Activated CD8-positive, alpha-beta T cell treated with anti-CD3 and anti-CD28 coated beads for 36 hours (primary cell): ENCODE data around the gene WIPF1. TPM values are rescaled to one million over a fixed set of nuclear protein-coding genes. Genes with fewer than 3 reads are reported as not detected.

Source experiments
- ATAC-seq: fragments of 200-7000 bp; cut with Tn5 transposase; one replicate; pipeline ENCODE4 v1.10.0; 2021; ENCODE audit warnings: mild to moderate bottlenecking, moderate library complexity
- CTCF ChIA-PET: fragments of 350-600 bp; sonication (Branson Sonifier 250); formaldehyde crosslinking; loops from one replicate; lab custom pipeline; 2021; ENCODE audit warnings: antibody characterized with exemption; lab: Charles Lee
- POLR2A ChIA-PET: fragments of 350-600 bp; sonication (Branson Sonifier 250); formaldehyde crosslinking; loops from one replicate; lab custom pipeline; 2021; ENCODE audit warnings: antibody characterized with exemption; lab: Charles Lee
- DNase-seq: peaks from one replicate; pipeline ENCODE4 v3.0.0-alpha.2; 2020
- H3K27ac Mint-ChIP-seq: one replicate; pipeline ENCODE4 v1.8.0; 2021; ENCODE audit warnings: mild to moderate bottlenecking, mixed read lengths
- H3K27me3 Mint-ChIP-seq: one replicate; pipeline ENCODE4 v1.8.0; 2021; ENCODE audit warnings: mixed read lengths
- H3K36me3 Mint-ChIP-seq: one replicate; pipeline ENCODE4 v1.8.0; 2021; ENCODE audit warnings: low read depth, mixed read lengths
- H3K4me1 Mint-ChIP-seq: one replicate; pipeline ENCODE4 v1.8.0; 2021; ENCODE audit warnings: low read depth, mixed read lengths
- H3K4me3 Mint-ChIP-seq: one replicate; pipeline ENCODE4 v1.8.0; 2021; ENCODE audit warnings: mild to moderate bottlenecking, moderate library complexity, mixed read lengths
- H3K9me3 Mint-ChIP-seq: one replicate; pipeline ENCODE4 v1.8.0; 2021; ENCODE audit warnings: mixed read lengths
- intact Hi-C: fragments of 100-400 bp; cut with micrococcal nuclease; formaldehyde crosslinking; loops from one replicate; pipeline ENCODE4 v1.10.0; 2022
- total RNA-seq, 2 experiments: library from RNA; stranded (reverse); gene quantifications; one replicate each; pipeline ENCODE4 v1.2.3, GENCODE V29; 2021
- TF ChIP-seq, protein P1 (sequence below): fragments of 200-600 bp; IDR thresholded peaks from one replicate; pipeline ENCODE4 v1.8.0; 2022; ENCODE audit warnings: antibody characterized with exemption, mild to moderate bottlenecking

The WIPF1 gene
- total RNA-seq, 2 experiments from 2014 or later: 361 to 365 TPM

GRCh38 chr2:174575124-174575776, 22.4 kb downstream of the WIPF1 start:
- no peak overlapping the region for H3K4me3 Mint-ChIP-seq
- ATAC-seq: no peak
- CTCF ChIA-PET: interaction anchor here (0.6 to 4.3 kb wide), 11 partner anchors 11 to 125 kb away, joined by 3 to 50 read pairs (median 3); no protein-coding TSS in a partner anchor
- POLR2A ChIA-PET: interaction anchor here (0.7 to 1.8 kb wide), 5 partner anchors 10 to 113 kb away, joined by 3 to 5 read pairs (median 4); no protein-coding TSS in a partner anchor
- H3K36me3 Mint-ChIP-seq: peaks cover 81% of the 10 kb centered on the region
- no peak for DNase-seq
- H3K9me3 Mint-ChIP-seq: no peaks in the 10 kb centered on the region
- intact Hi-C loops: no loop called here
- TF ChIP-seq, protein P1, sequence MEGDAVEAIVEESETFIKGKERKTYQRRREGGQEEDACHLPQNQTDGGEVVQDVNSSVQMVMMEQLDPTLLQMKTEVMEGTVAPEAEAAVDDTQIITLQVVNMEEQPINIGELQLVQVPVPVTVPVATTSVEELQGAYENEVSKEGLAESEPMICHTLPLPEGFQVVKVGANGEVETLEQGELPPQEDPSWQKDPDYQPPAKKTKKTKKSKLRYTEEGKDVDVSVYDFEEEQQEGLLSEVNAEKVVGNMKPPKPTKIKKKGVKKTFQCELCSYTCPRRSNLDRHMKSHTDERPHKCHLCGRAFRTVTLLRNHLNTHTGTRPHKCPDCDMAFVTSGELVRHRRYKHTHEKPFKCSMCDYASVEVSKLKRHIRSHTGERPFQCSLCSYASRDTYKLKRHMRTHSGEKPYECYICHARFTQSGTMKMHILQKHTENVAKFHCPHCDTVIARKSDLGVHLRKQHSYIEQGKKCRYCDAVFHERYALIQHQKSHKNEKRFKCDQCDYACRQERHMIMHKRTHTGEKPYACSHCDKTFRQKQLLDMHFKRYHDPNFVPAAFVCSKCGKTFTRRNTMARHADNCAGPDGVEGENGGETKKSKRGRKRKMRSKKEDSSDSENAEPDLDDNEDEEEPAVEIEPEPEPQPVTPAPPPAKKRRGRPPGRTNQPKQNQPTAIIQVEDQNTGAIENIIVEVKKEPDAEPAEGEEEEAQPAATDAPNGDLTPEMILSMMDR: no peak
- peak overlapping the region; percentile 77 for H3K27ac Mint-ChIP-seq
- H3K4me1 Mint-ChIP-seq: peaks cover 69% of the 10 kb centered on the region
- no peaks in the 10 kb centered on the region for H3K27me3 Mint-ChIP-seq

- no peaks in the 10 kb centered on the region for H3K9me3 Mint-ChIP-seq
- H3K4me1 Mint-ChIP-seq: peaks cover 71% of the 10 kb centered on the region
- ChIA-PET CTCF (interaction anchor here (0.6 to 4.3 kb wide), 10 partner anchors 12 to 126 kb away, joined by 3 to 50 read pairs (median 4); no protein-coding TSS in a partner anchor), POLR2A (interaction anchor here (0.7 to 1.8 kb wide), 5 partner anchors 9 to 112 kb away, joined by 3 to 5 read pairs (median 4); no protein-coding TSS in a partner anchor)
- no peak overlapping the region for H3K4me3 Mint-ChIP-seq
- intact Hi-C loops: no loop called here
- ATAC-seq (no peak), DNase-seq (no peak)
- no peaks in the 10 kb centered on the region for H3K27me3 Mint-ChIP-seq
- peaks cover 81% of the 10 kb centered on the region for H3K36me3 Mint-ChIP-seq
- TF ChIP-seq, protein P1: no peak
- H3K27ac Mint-ChIP-seq: peak overlapping the region; percentile 77
Observed at GRCh38 chr2:174574657-174575056, 22.9 kb downstream of the WIPF1 start.

GRCh38 chr2:174573621-174574081, 24.0 kb downstream of the WIPF1 start:
- TF ChIP-seq, protein P1: no peak
- Mint-ChIP-seq H3K9me3 (no peaks in the 10 kb centered on the region), H3K36me3 (peaks cover 81% of the 10 kb centered on the region), H3K27ac (peak overlapping the region; percentile 88), H3K4me3 (no peak overlapping the region), H3K4me1 (peaks cover 71% of the 10 kb centered on the region), H3K27me3 (no peaks in the 10 kb centered on the region)
- ChIA-PET POLR2A (interaction anchor here (1.0 to 1.3 kb wide), 4 partner anchors 9 to 114 kb away, joined by 3 to 6 read pairs (median 4); no protein-coding TSS in a partner anchor), CTCF (interaction anchor here (0.9 to 4.3 kb wide), 5 partner anchors 30 to 129 kb away, joined by 3 to 50 read pairs (median 11); no protein-coding TSS in a partner anchor)
- intact Hi-C loops: no loop called here
- ATAC-seq (peak; percentile 45), DNase-seq (peak; percentile 57)

GRCh38 chr2:174572556-174572955, 25.0 kb downstream of the WIPF1 start:
- no peak overlapping the region for H3K4me3 Mint-ChIP-seq
- peak; percentile 46 for ATAC-seq
- no peaks in the 10 kb centered on the region for H3K9me3 Mint-ChIP-seq
- POLR2A ChIA-PET: interaction anchor here (1.1 to 1.8 kb wide), 5 partner anchors 14 to 99 kb away, joined by 3 to 6 read pairs (median 4); no protein-coding TSS in a partner anchor
- DNase-seq: no peak
- H3K27ac Mint-ChIP-seq: peak overlapping the region; percentile 88
- intact Hi-C loops: no loop called here
- TF ChIP-seq, protein P1: no peak
- CTCF ChIA-PET: interaction anchor here (0.6 to 4.3 kb wide), 8 partner anchors 9 to 125 kb away, joined by 3 to 50 read pairs (median 5); no protein-coding TSS in a partner anchor
- peaks cover 79% of the 10 kb centered on the region for H3K36me3 Mint-ChIP-seq
- peaks cover 72% of the 10 kb centered on the region for H3K4me1 Mint-ChIP-seq
- no peaks in the 10 kb centered on the region for H3K27me3 Mint-ChIP-seq
